Inflammatory macrophage (primary cell): ENCODE results near the gene NELL1.

Experiments
- DNase-seq, 2 donors: peaks; one replicate each; pipeline ENCODE4 v3.0.0-alpha.2; 2020 to 2022

NELL1 gene

GRCh38 chr11:21364866-21365624, 695.7 kb downstream of the NELL1 start:
- no peak for DNase-seq

DNA sequence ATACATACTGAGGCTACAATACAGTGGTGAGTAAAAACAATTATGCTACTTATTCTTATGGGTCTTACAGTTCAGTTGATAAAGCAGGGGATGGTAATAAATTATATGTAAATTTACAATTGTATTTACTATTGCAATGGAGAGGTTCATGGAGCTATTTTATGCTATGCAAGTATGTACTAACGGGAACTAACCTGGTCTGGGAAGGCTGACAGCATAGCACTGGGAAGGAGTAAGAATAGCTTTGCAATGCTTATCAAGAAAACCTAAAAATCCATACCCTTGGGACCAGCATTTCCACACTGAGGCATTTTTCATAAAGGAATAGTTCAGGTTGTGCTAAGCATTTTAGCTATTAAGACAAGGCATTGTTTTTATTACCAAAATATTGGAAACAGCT, 700.6 kb downstream of the NELL1 start:
- no peak for DNase-seq

DNA sequence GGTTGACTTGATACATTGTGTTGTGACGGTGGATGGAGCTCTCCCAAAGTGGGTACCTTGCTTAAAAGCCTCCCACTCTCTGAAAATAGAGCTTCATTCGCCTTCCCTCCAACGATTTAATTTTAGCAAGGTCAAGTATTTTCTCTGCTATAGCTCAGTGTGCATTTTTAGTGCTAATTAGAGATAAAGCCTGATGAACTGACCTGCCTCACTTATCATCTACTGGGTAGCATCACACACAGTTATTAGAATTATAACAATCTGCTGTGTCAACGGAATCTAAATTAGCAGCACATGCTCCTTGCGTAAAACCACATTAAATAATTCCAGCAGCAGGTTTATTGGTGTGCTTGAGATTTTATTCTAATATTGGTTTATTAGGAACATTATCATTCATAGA, 701.7 kb downstream of the NELL1 start:
- DNase-seq: no peak

DNA sequence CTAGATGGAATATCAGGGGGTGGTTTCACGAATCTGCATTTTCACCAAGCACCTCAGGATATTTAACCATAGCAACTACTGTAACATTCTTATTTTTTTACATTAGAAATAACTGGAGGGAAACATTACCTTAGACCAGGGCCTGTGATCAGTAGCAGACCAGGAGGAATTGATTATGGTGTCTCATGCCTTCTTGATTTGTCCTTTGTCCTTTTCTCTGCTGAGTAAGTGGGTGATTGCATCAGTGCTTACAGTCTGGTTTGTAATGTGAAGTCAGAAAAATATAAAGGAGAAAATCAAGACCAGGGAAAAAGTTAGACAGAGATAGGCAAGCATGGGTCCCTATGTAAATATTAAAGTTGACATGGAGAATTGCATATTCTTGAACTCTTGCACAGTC, 703.3 kb downstream of the NELL1 start:
- DNase-seq: no peak

- DNase-seq: no peak
Measured at GRCh38 chr11:21374376-21374775, 705.0 kb downstream of the NELL1 start.

GRCh38 chr11:21385669-21386440, 716.5 kb downstream of the NELL1 start:
- DNase-seq: no peak

DNA sequence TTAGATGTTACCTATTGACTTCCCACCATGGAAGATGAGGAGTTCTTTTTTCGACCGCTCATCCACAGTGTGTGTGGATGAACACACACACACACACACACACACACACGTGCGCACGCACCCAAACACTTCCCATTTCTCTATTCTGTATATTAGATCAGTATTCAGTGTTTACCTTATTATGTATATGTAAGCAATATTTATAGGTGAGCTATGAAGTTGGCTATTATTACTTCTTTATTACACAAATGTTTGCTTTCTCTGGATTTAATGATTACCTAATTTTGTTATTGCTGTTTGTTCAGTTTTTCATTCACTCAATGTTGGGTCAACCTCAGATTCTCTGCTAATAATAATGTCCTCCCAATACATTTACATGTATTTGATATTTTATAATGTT, 721.0 kb downstream of the NELL1 start:
- no peak for DNase-seq

DNA sequence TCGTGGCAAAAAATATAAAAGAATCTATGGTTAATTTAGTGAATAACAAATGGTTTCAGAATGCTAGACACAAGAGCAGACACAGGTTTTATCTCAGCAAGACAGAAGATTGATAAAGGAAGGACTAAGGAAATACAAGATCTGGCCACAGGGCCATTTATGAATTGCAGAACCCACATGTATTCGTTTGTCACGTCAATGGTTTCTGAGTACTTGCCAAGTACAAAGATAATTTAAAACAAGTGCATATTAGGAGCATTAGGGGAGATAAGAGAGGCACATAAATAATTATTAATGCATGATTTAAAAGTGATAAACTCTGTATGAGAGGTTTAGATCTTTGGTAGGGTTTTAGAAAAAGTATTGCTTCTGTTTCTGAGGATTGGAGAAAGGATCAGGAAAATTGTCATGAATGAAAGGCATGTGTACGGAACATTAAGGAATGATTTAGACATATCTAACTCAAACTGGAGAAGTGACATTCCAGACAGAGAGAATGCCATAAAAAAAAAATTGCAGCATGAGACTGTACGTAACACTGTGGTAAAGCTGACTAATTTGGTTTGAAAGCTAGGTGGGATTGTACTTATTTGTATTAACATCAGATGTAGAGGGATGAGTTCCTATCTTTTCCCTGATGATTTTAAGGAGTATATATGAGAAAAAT, 727.1 kb downstream of the NELL1 start:
- DNase-seq: no peak

GRCh38 chr11:21398195-21398594, 728.8 kb downstream of the NELL1 start:
- no peak for DNase-seq

DNA sequence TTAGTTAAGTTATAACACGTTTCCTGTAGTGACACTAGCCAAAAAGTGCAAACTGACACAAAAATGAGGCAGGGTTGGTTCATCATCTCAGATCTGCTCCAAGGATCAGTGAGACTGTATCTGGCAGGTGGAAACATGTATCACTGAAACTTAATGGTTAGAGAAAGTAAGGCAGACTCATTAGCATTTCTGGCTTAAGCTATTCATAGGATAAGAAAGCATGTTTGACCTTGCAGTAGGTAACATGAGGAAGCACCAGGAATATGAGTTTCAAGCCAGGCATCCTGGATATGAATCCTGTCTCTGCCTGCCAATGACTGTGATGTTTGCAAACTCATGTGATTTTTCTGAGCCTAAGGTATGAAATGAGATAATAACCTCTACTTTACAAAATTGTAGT, 732.1 kb downstream of the NELL1 start:
- DNase-seq: no peak

DNA sequence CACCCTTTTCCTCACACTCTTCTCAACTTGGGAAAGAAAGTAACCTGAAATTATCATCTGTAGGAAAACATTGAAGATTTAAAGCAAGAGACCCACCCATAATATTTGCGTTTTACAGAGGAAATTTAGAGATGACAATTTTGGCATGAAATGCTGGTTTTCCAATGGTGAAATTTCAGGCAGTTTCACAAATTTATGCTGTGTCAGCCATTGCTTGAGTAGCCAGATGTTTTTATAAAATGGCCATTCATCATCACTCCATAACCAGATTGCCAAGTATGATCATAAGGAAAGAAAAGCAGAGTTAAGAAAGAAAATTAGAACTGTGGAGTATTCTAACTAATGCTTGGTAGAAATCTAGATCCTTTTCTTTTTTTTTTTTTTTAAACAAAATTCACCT, 732.9 kb downstream of the NELL1 start:
- no peak for DNase-seq

- no peak for DNase-seq
Measured at GRCh38 chr11:21403069-21403468, 733.7 kb downstream of the NELL1 start.

- DNase-seq: no peak
Measured at GRCh38 chr11:21405422-21405821, 736.0 kb downstream of the NELL1 start.

GRCh38 chr11:21410513-21410912, 741.1 kb downstream of the NELL1 start:
- DNase-seq: no peak

GRCh38 chr11:21411104-21411503, 741.7 kb downstream of the NELL1 start:
- DNase-seq: no peak

GRCh38 chr11:21411597-21411996, 742.2 kb downstream of the NELL1 start:
- no peak for DNase-seq

- no peak for DNase-seq
Measured at GRCh38 chr11:21412652-21413383, 743.4 kb downstream of the NELL1 start.

DNA sequence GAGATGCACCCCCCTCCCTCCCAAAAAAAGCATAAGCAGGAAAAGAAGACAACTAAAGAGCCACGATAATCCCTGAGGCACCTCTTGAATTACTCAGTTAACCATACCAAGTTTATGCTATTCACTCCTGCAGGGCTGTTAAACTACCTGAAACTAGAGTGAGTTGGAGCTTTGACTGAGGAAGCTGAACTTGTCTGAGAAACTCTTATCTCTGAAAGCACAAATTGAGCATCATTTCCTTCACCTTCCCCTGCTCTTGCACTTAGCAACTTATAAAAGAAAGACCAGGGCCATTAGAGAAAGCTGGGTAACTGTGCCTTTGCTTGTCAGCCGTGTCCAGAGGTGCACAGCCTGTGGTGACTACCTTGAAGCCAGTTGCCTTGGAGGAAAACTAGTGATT, 745.6 kb downstream of the NELL1 start:
- DNase-seq: no peak

DNA sequence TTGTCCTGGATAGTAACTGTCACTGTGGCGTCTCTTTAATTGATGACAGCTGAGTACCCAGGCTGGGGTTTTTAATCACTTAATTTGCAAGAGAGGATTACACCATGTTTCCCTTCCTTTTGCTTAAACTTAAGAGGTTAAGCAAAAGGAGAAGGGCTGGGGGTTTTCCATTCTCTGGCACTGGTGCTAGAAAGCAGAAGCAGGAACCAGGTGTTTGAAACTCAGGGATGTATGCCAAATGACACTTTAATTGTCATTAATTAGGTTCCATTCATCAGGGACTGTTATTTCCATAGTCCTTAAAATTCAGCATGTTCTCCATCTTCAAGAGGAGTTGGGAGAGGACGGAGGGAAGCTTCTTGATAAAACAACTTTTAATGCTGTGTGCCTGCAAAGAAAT, 746.2 kb downstream of the NELL1 start:
- no peak for DNase-seq

- DNase-seq: no peak
Measured at GRCh38 chr11:21421711-21422329, 752.4 kb downstream of the NELL1 start.

DNA sequence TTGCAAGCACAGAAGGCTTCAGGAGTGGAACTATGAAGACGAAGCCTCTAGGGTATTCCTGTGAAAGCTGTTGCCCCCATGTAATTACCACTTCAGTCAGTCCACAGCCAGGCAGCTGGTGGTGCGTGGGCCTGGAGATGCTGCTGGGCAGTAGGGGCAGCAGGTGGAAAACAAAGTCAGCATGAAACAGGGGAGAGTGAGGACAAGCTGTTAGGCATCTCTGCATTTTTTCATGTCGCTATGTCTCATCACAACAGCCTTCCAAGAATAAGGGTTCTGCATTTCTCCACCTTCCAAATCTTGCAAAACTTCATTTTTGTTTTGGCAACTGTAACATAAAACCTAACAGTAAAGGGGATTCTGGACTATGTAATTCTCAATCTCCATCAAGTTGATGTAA, 757.5 kb downstream of the NELL1 start:
- DNase-seq: no peak

- no peak for DNase-seq
Measured at GRCh38 chr11:21427726-21428125, 758.3 kb downstream of the NELL1 start.

DNA sequence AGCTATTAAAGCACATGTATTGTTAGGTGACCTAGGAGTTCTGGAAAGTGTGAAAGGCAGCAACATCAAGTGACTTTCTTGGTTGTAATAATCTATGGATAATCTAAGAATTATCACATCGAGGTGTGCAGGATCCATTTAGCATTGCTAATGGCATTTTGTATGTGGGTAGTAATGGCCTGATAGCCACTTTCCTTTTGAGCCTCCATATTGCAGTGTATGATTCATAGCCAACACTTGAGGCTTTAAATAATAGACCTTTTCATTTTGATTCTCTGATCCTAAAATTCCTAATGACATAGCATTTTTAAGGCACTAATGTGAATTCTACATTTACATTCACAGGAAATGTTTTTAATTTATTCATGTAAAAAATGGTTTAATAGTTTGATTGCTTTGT, 759.4 kb downstream of the NELL1 start:
- no peak for DNase-seq
